GM10248 (cell line): ENCODE measurements around the gene KNTC1.

Source experiments
- CTCF ChIA-PET: fragments of 300-600 bp; sonication (Branson Sonifier 250); formaldehyde crosslinking; extraction: SDS; loops from one replicate; lab custom pipeline; 2021; ENCODE audit warnings: antibody characterized with exemption; lab: Yijun Ruan, JAX
- POLR2A ChIA-PET: fragments of 350-650 bp; sonication (Branson Sonifier 250); formaldehyde crosslinking; extraction: SDS; loops from one replicate; lab custom pipeline; 2020; ENCODE audit warnings: antibody characterized with exemption; lab: Yijun Ruan, JAX
- DNase-seq: peaks from one replicate; pipeline ENCODE4 v3.0.0; 2012; ENCODE audit errors: extremely low spot score
- CTCF ChIP-seq: IDR thresholded peaks from 2 replicates; pipeline ENCODE4 v1.5.1; 2012; ENCODE audit warnings: mild to moderate bottlenecking, low read depth; ENCODE audit errors: extremely low read depth, missing control alignments, control extremely low read depth

Gene KNTC1

GRCh38 chr12:122668268-122668667, 141.2 kb downstream of the KNTC1 start:
- ChIA-PET POLR2A (no interaction called here), CTCF (interaction anchor here (0.9 to 1.5 kb wide), 2 partner anchors 18 to 126 kb away, joined by 3 read pairs; no protein-coding TSS in a partner anchor)

GRCh38 chr12:122669397-122670070, 142.5 kb downstream of the KNTC1 start:
- CTCF ChIA-PET = interaction anchor here (0.9 to 1.8 kb wide), 2 partner anchors 9 to 124 kb away, joined by 3 to 4 read pairs; no protein-coding TSS in a partner anchor

More at GRCh38 chr12:122668268-122668667, 141.2 kb downstream of the KNTC1 start:
- no peak for TF ChIP-seq CTCF
- no peak for DNase-seq

GRCh38 chr12:122672515-122672914, 145.5 kb downstream of the KNTC1 start:
- DNase-seq = no peak
- CTCF ChIA-PET = interaction anchor here (0.8 to 0.9 kb wide), 3 partner anchors 13 to 201 kb away, joined by 3 read pairs; no protein-coding TSS in a partner anchor
- POLR2A ChIA-PET = no interaction called here
- no peak for TF ChIP-seq CTCF

More at GRCh38 chr12:122669397-122670070, 142.5 kb downstream of the KNTC1 start:
- no peak for TF ChIP-seq CTCF
- POLR2A ChIA-PET = no interaction called here
- DNase-seq = no peak
